HepG2 (cell line): ENCODE data around the gene ITM2A.

ENCODE experiments used
- CENPX ChIP-seq: sonication (generic); formaldehyde crosslinking; IDR thresholded peaks from 2 replicates; pipeline ENCODE4 v1.9.0; 2021; ENCODE audit warnings: mild to moderate bottlenecking, missing genetic modification reagents, moderate library complexity
- EZH2 ChIP-seq: conservative IDR thresholded peaks from 2 replicates; pipeline ENCODE4 v1.6.1; 2012; ENCODE audit warnings: mild to moderate bottlenecking, low read depth, low read length, moderate library complexity
- KAT7 ChIP-seq: IDR thresholded peaks from 2 replicates; pipeline ENCODE4 v1.6.1; 2018; ENCODE audit warnings: borderline replicate concordance, missing compliant biosample characterization
- KLF12 ChIP-seq: sonication (generic); formaldehyde crosslinking; IDR thresholded peaks from 2 replicates; pipeline ENCODE4 v1.4.0; 2020; ENCODE audit warnings: missing genetic modification reagents, borderline replicate concordance
- SATB2 ChIP-seq: sonication (generic); formaldehyde crosslinking; IDR thresholded peaks from 2 replicates; pipeline ENCODE4 v1.5.0; 2020; ENCODE audit warnings: missing genetic modification reagents
- SIN3A ChIP-seq: IDR thresholded peaks from 2 replicates; pipeline ENCODE4 v1.6.1; 2011; ENCODE audit warnings: low read depth, mild to moderate bottlenecking, control low read depth, low read length, borderline replicate concordance
- SMC3 ChIP-seq: IDR thresholded peaks from 2 replicates; pipeline ENCODE4 v1.6.1; 2011; ENCODE audit warnings: low read length, improper control_type of control experiment
- SP1 ChIP-seq, 2 experiments: fragments of 450-650 bp in 1 of 2; sonication (generic) in 1 of 2; formaldehyde crosslinking in 1 of 2; IDR thresholded peaks; 2 replicates each; pipeline versions ENCODE4 v1.4.0 to v1.6.1; 2016 to 2020; ENCODE audit warnings: missing genetic modification reagents in 1 of 2
- TF ChIP-seq, protein P1 (sequence below), 2 experiments: sonication (generic) in 1 of 2; formaldehyde crosslinking in 1 of 2; IDR thresholded peaks; 2 replicates each; pipeline versions ENCODE4 v1.4.0 to v1.6.1; 2016 to 2020; ENCODE audit warnings: borderline replicate concordance in 1 of 2, low read depth in 1 of 2, mild to moderate bottlenecking in 1 of 2, missing genetic modification reagents in 1 of 2
- TF ChIP-seq, protein P2 (sequence below): sonication (generic); formaldehyde crosslinking; conservative IDR thresholded peaks from 2 replicates; pipeline ENCODE4 v1.4.0; 2020; ENCODE audit warnings: missing genetic modification reagents
- TF ChIP-seq, protein P3 (sequence below): IDR thresholded peaks from 2 replicates; pipeline ENCODE4 v1.6.1; 2012; ENCODE audit warnings: inconsistent platforms

DNA sequence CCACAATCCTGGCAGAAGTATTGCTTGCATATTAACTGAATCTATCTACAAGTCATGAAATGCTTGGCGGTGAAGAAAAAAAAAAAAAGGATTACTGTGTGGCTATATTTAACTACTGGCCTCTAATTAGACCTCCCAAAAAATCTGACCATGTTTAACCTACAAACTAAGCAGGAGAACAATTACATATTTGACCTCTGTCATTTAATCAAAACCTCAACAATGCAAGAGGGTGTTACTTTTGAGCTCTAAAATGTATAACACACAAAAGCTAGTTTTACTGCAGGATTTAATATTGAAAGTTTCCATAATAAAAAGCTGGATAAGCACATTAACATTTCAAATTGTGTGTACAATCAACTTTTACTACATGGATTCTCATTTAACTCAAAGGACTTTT, 1.5 kb downstream of the ITM2A start:
- TF ChIP-seq KLF12 (CRISPR knock-in tag) = no peak
- no peak for TF ChIP-seq SP1 (IDR thresholded peaks at IDR 0.05)
- TF ChIP-seq SP1 (CRISPR knock-in tag; IDR thresholded peaks at IDR 0.05) = no peak
- TF ChIP-seq SATB2 (CRISPR knock-in tag) = no peak
- no peak for TF ChIP-seq EZH2
- no peak for TF ChIP-seq SIN3A
- no peak for TF ChIP-seq KAT7 (CRISPR knock-in tag)
- TF ChIP-seq, protein P1, sequence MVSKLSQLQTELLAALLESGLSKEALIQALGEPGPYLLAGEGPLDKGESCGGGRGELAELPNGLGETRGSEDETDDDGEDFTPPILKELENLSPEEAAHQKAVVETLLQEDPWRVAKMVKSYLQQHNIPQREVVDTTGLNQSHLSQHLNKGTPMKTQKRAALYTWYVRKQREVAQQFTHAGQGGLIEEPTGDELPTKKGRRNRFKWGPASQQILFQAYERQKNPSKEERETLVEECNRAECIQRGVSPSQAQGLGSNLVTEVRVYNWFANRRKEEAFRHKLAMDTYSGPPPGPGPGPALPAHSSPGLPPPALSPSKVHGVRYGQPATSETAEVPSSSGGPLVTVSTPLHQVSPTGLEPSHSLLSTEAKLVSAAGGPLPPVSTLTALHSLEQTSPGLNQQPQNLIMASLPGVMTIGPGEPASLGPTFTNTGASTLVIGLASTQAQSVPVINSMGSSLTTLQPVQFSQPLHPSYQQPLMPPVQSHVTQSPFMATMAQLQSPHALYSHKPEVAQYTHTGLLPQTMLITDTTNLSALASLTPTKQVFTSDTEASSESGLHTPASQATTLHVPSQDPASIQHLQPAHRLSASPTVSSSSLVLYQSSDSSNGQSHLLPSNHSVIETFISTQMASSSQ (IDR thresholded peaks at IDR 0.05; ENCODE audit: low read depth) = no peak
- TF ChIP-seq, protein P1 (CRISPR knock-in tag; IDR thresholded peaks at IDR 0.05; ENCODE audit: borderline replicate concordance) = no peak
- TF ChIP-seq CENPX (CRISPR knock-in tag) = no peak
- TF ChIP-seq, protein P2, sequence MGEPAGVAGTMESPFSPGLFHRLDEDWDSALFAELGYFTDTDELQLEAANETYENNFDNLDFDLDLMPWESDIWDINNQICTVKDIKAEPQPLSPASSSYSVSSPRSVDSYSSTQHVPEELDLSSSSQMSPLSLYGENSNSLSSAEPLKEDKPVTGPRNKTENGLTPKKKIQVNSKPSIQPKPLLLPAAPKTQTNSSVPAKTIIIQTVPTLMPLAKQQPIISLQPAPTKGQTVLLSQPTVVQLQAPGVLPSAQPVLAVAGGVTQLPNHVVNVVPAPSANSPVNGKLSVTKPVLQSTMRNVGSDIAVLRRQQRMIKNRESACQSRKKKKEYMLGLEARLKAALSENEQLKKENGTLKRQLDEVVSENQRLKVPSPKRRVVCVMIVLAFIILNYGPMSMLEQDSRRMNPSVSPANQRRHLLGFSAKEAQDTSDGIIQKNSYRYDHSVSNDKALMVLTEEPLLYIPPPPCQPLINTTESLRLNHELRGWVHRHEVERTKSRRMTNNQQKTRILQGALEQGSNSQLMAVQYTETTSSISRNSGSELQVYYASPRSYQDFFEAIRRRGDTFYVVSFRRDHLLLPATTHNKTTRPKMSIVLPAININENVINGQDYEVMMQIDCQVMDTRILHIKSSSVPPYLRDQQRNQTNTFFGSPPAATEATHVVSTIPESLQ (CRISPR knock-in tag) = no peak
- no peak for TF ChIP-seq SMC3
- TF ChIP-seq, protein P3, sequence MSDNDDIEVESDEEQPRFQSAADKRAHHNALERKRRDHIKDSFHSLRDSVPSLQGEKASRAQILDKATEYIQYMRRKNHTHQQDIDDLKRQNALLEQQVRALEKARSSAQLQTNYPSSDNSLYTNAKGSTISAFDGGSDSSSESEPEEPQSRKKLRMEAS = no peak
